GM21367 (cell line): Measurements from ENCODE around the gene CELA3B.
"Not testable (repeated sequence)": the region's sequence is repeated elsewhere in the genome, so short reads cannot be mapped to it uniquely, and the experiment has no call there.

ENCODE experiments used
- ATAC-seq: cut with Tn5 transposase; IDR thresholded peaks from one replicate; pipeline ENCODE4 v1.9.1; 2021; ENCODE audit not compliant: unreplicated experiment

The CELA3B gene

GRCh38 chr1:22005261-22006149, 28.7 kb downstream of the CELA3B start:
- ATAC-seq = not testable (repeated sequence)

DNA sequence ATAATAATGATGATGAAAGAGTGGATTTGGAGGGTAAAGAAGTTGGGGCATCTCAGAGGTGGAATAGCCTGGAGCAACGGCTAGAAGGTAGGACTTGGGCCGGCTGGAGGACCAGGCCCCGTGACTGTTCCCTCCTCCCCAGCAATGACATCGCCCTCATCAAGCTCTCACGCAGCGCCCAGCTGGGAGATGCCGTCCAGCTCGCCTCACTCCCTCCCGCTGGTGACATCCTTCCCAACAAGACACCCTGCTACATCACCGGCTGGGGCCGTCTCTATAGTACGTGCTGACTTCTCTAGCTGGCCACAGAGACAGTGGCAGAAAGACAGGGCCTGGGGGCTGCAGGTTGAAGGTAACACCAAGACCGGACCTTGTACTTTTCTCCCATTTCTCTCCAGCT, 29.9 kb downstream of the CELA3B start:
- not testable (repeated sequence) for ATAC-seq

- ATAC-seq = not testable (repeated sequence)
These were observed 30.4 kb downstream of the CELA3B start for GRCh38 chr1:22007262-22007661.

DNA sequence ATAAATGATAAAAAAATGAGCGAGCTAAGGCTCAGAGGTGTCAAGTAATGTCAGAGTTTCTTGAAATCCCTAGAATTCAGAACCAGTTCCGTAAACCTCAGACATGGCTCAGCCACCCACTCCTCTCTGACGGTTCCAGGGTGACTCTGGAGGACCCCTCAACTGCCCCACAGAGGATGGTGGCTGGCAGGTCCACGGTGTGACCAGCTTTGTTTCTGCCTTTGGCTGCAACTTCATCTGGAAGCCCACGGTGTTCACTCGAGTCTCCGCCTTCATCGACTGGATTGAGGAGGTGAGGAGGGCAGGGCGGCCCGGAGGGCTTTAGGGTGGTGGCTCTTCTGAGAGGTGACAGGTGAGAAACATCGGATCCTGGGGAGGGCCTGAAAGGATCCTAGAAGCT, 32.7 kb downstream of the CELA3B start:
- ATAC-seq = not testable (repeated sequence)

- ATAC-seq = not testable (repeated sequence)
These were observed 35.9 kb downstream of the CELA3B start for GRCh38 chr1:22012752-22013151.

GRCh38 chr1:22014575-22015206, 37.9 kb downstream of the CELA3B start:
- not testable (repeated sequence) for ATAC-seq

DNA sequence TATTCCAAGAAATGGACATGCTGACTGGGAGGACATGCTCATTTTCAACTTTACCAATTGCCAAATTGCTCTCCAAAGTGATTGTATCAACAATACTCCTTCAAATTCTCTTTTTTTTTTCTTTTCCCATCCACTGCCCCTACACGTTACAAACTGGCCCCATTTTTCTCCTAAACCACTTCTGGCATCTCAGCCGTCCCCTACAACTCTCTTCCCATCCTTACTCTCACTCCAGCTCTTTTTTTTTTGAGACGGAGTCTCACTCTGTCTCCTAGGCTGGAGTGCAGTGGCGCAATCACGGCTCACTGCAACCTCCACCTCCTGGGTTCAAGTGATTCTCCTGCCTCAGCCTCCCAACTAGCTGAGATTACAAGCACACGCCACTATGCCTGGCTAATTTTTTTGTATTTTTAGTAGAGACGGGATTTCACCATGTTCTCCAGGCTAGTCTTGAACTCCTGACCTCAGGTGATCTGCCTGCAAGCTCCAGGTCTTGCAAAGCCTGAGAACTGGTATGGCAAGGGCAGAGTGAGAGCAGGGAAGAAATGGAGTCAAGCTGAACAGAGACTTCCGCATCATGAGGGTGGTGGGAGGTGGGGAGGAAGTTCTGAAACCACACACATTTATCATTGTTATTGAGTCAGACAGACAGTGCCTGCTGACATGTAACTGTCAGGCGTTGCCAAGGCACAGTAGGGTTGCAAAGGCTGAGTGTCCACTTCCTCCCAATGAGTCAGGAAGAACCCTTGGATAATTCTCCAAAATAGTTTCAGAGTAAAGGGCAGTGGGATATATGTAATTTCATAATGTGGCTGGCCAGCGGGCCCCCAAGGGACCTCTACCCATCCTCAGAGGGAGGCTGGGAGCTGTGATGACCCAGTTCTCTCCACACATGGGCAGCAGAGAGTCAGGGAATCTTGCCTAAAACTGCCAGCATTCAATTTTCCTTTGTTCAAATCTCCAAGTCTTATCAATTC, 42.0 kb downstream of the CELA3B start:
- ATAC-seq = no peak

DNA sequence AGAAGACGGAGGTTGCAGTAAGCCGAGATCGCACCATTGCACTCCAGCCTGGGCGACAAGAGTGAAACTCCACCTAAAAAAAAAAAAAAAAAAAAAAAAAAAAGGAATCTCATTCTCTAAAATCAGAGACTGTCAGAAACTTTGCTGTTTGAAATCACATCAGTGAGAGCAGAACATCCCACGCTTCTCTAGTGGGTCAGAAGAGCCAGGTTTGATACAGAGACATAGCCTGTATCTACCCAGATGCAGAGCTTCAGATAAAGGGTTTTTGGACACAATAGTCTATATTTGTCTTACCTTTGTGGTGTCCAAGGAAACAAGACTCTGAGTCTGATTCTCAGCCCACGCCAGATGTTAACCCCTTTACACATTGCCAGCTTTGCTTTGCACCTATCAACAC, 44.2 kb downstream of the CELA3B start:
- no peak for ATAC-seq

GRCh38 chr1:22024485-22025367, 47.9 kb downstream of the CELA3B start:
- ATAC-seq = peak; percentile 28

DNA sequence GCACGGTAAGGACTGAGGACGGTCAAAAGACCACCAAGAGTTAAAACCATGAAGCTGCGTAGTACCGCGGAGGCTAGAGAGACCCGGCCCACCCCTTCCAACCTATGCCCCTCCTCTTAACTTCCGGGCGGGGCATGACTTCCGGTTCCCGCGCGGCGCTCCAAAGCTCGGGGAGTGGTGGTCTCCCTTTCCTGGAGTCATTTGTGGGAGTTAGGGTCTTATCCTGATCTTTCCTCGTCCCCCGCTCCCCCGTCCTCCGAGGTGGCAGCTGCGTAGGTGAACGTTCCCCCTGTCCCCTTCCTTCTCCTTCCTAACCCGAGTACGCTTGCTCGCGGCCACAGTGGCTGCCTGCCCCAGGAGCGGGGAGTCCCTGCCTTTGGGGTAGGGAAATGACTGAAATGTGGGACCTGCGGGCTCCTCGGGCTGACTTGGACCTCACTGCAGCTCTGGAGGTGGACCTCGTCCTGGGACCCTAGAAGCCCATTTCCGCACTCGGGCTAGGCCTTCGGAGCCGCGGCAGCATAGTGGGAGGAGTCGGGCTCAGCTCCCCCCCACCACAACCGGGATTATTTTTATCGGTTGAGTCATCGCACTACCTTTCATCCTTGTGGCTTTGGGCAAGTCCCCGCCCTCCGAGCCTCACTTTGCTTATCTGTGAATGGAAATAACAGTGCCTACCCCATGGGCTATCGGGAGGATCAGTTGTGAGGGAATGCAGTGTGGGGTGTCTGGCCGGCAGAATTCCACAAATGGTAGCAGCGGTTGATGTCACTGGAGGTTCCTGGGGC, 48.7 kb downstream of the CELA3B start:
- peak; percentile 56 for ATAC-seq

DNA sequence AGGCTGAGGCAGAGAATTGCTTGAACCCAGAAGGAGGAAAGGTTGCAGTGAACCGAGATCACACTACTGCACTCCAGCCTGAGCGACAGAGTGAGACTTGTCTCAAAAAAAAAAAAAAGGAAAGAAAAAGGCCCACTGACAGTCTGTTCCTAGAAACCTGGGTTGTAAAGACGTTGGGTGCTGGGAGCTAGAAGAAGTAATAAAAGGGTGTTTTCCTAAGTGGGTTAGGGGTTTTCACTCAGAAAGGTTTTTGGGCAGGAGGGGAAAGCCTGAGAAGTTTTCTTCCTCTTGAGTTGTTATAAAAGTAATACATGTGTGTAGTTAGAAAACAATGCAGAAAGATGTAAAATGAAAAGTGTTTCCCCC, 50.1 kb downstream of the CELA3B start:
- ATAC-seq = no peak

GRCh38 chr1:22030057-22030456, 53.2 kb downstream of the CELA3B start:
- ATAC-seq = no peak

DNA sequence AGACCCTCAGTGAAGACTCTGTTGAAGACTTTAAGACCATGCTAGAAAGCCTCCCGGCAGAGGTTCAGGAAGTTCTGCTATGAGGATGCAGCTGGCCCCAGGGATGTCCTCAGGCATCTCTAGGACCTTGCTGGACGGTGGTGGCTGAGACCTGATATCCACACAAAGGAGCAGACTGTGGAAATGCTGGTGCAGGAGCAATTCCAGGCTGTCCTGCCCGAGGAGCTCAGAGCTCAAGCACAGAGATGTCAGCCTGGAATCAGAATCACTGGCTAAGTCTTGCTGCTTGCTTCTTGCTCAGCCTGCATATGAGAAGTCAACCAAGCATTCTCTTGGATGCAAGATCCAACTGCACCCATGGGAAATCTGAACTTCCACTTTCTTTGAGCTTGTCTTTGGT, 53.7 kb downstream of the CELA3B start:
- ATAC-seq = no peak

GRCh38 chr1:22031214-22031962, 54.6 kb downstream of the CELA3B start:
- no peak for ATAC-seq

DNA sequence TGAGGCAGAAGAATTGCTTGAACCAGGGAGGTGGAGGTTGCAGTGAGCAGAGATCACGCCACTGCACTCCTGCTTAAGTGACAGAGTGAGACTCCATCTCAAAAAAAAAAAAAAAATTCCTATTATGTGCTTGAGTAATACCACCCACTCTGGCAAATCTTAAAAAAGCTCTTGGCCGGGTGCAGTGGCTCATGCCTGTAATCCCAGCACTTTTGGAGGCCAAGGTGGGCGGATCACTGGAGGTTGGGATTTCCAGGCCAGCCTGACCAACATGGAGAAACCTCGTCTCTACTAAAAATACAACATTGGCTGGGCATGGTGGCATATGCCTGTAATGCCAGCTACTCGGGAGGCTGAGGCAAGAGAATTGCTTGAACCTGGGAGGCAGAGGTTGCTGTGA, 58.0 kb downstream of the CELA3B start:
- not testable (repeated sequence) for ATAC-seq

DNA sequence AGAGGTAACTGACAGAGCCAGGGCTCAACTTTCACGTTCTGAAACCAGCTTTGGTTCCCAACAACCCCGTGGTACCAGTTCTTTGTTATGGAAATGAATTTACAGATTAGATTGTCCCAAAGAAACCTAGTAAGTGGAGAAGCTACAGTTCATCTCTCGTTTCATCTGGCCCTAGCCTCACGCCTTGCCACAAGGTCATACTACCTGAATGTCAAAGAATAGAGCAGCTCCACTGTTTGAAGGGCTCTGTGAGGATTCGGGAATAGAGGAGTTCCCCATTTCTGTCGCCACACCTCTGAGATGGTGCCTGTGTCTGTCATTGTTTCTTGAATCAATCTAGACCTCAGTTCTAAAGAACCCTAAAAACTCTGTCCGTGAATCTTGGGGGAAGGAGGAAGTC, 60.7 kb downstream of the CELA3B start:
- no peak for ATAC-seq

- no peak for ATAC-seq
These were observed 61.2 kb downstream of the CELA3B start for GRCh38 chr1:22038036-22038435.
